GM12878 (cell line): ENCODE measurements around the gene TMEM266. TPM values are rescaled to one million over a fixed set of nuclear protein-coding genes. Genes with fewer than 3 reads are reported as not detected.

Experiments used
- ATAC-seq: fragments of 200-7000 bp; cut with Tn5 transposase; 3 replicates; pipeline ENCODE4 v1.9.1; 2020; ENCODE audit warnings: mild to moderate bottlenecking, moderate library complexity
- BruUV-seq: library from RNA; stranded (reverse); fragments of 400-500 nt; replicated peaks from 2 replicates; lab custom pipeline; 2021; lab: Mats Ljungman, UMichigan
- CTCF ChIA-PET: fragments of 300-600 bp; sonication (Branson Sonifier 250); formaldehyde crosslinking; extraction: SDS; loops from one replicate; lab custom pipeline; 2021; ENCODE audit warnings: inconsistent platforms; lab: Yijun Ruan, JAX
- POLR2A ChIA-PET: fragments of 350-600 bp; formaldehyde crosslinking; extraction: SDS; loops from one replicate; lab custom pipeline; 2021; ENCODE audit warnings: inconsistent platforms; lab: Charles Lee
- RAD21 ChIA-PET: fragments of 300-600 bp; sonication (Branson Sonifier 250); formaldehyde crosslinking; loops from one replicate; lab custom pipeline; 2023; ENCODE audit warnings: antibody characterized with exemption; ENCODE audit not compliant: unreplicated experiment; lab: Charles Lee
- SMC1A ChIA-PET: fragments of 300-600 bp; sonication (Branson Sonifier 250); formaldehyde crosslinking; loops from one replicate; lab custom pipeline; 2023; ENCODE audit not compliant: unreplicated experiment, uncharacterized antibody; lab: Charles Lee
- DNase-seq: peaks from one replicate; pipeline ENCODE4 v3.0.0-alpha.2; 2011; ENCODE audit warnings: low read depth, low spot score
- FAIRE-seq: peaks from 3 replicates; lab custom pipeline; 2011; peaks lifted over from hg19 to GRCh38; lab: Jason Lieb, UNC
- H2AFZ ChIP-seq: 2 replicates; pipeline ENCODE4 v1.6.0; 2011; ENCODE audit warnings: low read depth, low read length, control low read depth; ENCODE audit not compliant: control insufficient read depth
- H3K27ac ChIP-seq: 2 replicates; pipeline ENCODE4 v1.5.1; 2011; ENCODE audit warnings: control low read depth; ENCODE audit not compliant: control insufficient read depth, insufficient read depth
- H3K27me3 ChIP-seq, 2 experiments: replicated peaks in 1 of 2; 2 replicates each; pipeline versions ENCODE4 v1.6.0 to v1.6.1; 2011; ENCODE audit warnings: low read length in 1 of 2; ENCODE audit not compliant: control insufficient read depth in 2 of 2, insufficient read depth in 2 of 2
- H3K36me3 ChIP-seq, 2 experiments: 2 replicates each; pipeline ENCODE4 v1.5.1; 2011; ENCODE audit warnings: low read length in 1 of 2; ENCODE audit not compliant: control insufficient read depth in 2 of 2, insufficient read depth in 2 of 2
- H3K4me1 ChIP-seq: 2 replicates; pipeline ENCODE4 v1.6.1; 2011; ENCODE audit warnings: mild to moderate bottlenecking, low read length, moderate library complexity, mixed read lengths; ENCODE audit not compliant: control insufficient read depth, insufficient read depth
- H3K4me2 ChIP-seq: 2 replicates; pipeline ENCODE4 v1.6.0; 2011; ENCODE audit warnings: control low read depth; ENCODE audit not compliant: control insufficient read depth, insufficient read depth
- H3K4me3 ChIP-seq: fragments of 200-600 bp; sonication (generic); 2 replicates; pipeline ENCODE4 v1.5.1; 2016
- H3K79me2 ChIP-seq: 2 replicates; pipeline ENCODE4 v1.6.0; 2011; ENCODE audit warnings: low read length; ENCODE audit not compliant: control insufficient read depth, insufficient read depth
- H3K9ac ChIP-seq: 2 replicates; pipeline ENCODE4 v1.8.0; 2011; ENCODE audit warnings: low read length, control low read depth, mixed read lengths; ENCODE audit not compliant: control insufficient read depth, insufficient read depth
- H3K9me3 ChIP-seq: replicated peaks from 3 replicates; pipeline ENCODE4 v1.5.1; 2011; ENCODE audit warnings: mild to moderate bottlenecking, low read length; ENCODE audit not compliant: control insufficient read depth, insufficient read depth
- H4K20me1 ChIP-seq: 2 replicates; pipeline ENCODE4 v1.6.0; 2011; ENCODE audit not compliant: control insufficient read depth, insufficient read depth
- BCL3 ChIP-seq: IDR thresholded peaks from 2 replicates; pipeline ENCODE4 v1.6.1; 2011; ENCODE audit warnings: borderline replicate concordance, low read depth, mild to moderate bottlenecking, moderate library complexity, low read length; ENCODE audit not compliant: insufficient read depth, poor library complexity, severe bottlenecking
- BRCA1 ChIP-seq: IDR thresholded peaks from 2 replicates; pipeline ENCODE4 v1.6.1; 2011; ENCODE audit warnings: low read depth, low read length, improper control_type of control experiment
- CBX5 ChIP-seq: sonication (generic); IDR thresholded peaks from 2 replicates; pipeline ENCODE4 v1.6.1; 2016; ENCODE audit warnings: low read depth, moderate library complexity, mild to moderate bottlenecking, inconsistent platforms
- CHD4 ChIP-seq: fragments of 200-600 bp; sonication (generic); IDR thresholded peaks from 2 replicates; pipeline ENCODE4 v1.6.1; 2016; ENCODE audit warnings: mild to moderate bottlenecking
- CTCF ChIP-seq, 3 experiments: IDR thresholded peaks in 2 of 3; conservative IDR thresholded peaks in 1 of 3; 2 replicates each; pipeline ENCODE4 v1.5.1; 2011; ENCODE audit warnings: low read depth in 3 of 3, low read length in 3 of 3, mild to moderate bottlenecking in 3 of 3, control low read depth in 2 of 3, moderate library complexity in 2 of 3, inconsistent platforms in 1 of 3, mixed read lengths in 1 of 3; ENCODE audit not compliant: control insufficient read depth in 2 of 3, insufficient read depth in 1 of 3; ENCODE audit errors: extremely low read depth in 1 of 3
- EGR1 ChIP-seq, 2 experiments: IDR thresholded peaks; 1 replicate in 1 of 2; 2 replicates in 1 of 2; pipeline ENCODE4 v1.6.1; 2011 to 2012; ENCODE audit warnings: low read depth in 2 of 2, low read length in 2 of 2, borderline replicate concordance in 1 of 2, mild to moderate bottlenecking in 1 of 2, moderate library complexity in 1 of 2
- ESRRA ChIP-seq: IDR thresholded peaks from 2 replicates; pipeline ENCODE4 v1.6.1; 2012; ENCODE audit warnings: mild to moderate bottlenecking, low read length, improper control_type of control experiment
- FOS ChIP-seq: IDR thresholded peaks from 3 replicates; pipeline ENCODE4 v1.6.1; 2011; ENCODE audit warnings: borderline replicate concordance; ENCODE audit not compliant: insufficient read length; ENCODE audit errors: extremely low read depth
- IKZF1 ChIP-seq: fragments of 450-650 bp; conservative IDR thresholded peaks from 2 replicates; pipeline ENCODE4 v1.6.1; 2017; ENCODE audit warnings: antibody characterized with exemption, mild to moderate bottlenecking
- MTA2 ChIP-seq: fragments of 450-650 bp; IDR thresholded peaks from 2 replicates; pipeline ENCODE4 v1.6.1; 2016; ENCODE audit warnings: low read depth, mild to moderate bottlenecking, moderate library complexity
- MYB ChIP-seq: fragments of 150-350 bp; IDR thresholded peaks from 2 replicates; pipeline ENCODE4 v1.6.1; 2014; ENCODE audit warnings: mild to moderate bottlenecking, low read depth, low read length, borderline replicate concordance
- NBN ChIP-seq: fragments of 450-650 bp; IDR thresholded peaks from 2 replicates; pipeline ENCODE4 v1.6.1; 2016
- POLR2A ChIP-seq: IDR thresholded peaks from 2 replicates; pipeline ENCODE4 v1.6.1; 2011; ENCODE audit warnings: low read depth, mild to moderate bottlenecking, low read length
- POU2F2 ChIP-seq: IDR thresholded peaks from 3 replicates; pipeline ENCODE4 v1.6.1; 2011; ENCODE audit warnings: low read depth, mild to moderate bottlenecking, low read length, borderline replicate concordance
- RAD21 ChIP-seq: IDR thresholded peaks from 2 replicates; pipeline ENCODE4 v1.6.1; 2011; ENCODE audit warnings: mild to moderate bottlenecking, low read depth, low read length, moderate library complexity; ENCODE audit not compliant: insufficient read depth
- RB1 ChIP-seq: fragments of 450-650 bp; formaldehyde crosslinking; IDR thresholded peaks from 2 replicates; pipeline ENCODE4 v1.6.1; 2017; ENCODE audit warnings: mild to moderate bottlenecking, borderline replicate concordance
- SMARCA5 ChIP-seq: fragments of 450-650 bp; IDR thresholded peaks from 2 replicates; pipeline ENCODE4 v1.6.1; 2017; ENCODE audit warnings: mild to moderate bottlenecking
- SMC3 ChIP-seq: IDR thresholded peaks from 2 replicates; pipeline ENCODE4 v1.6.1; 2011; ENCODE audit warnings: low read length, improper control_type of control experiment, borderline replicate concordance
- TARDBP ChIP-seq: IDR thresholded peaks from 2 replicates; pipeline ENCODE4 v1.6.1; 2016; ENCODE audit warnings: borderline replicate concordance
- TCF12 ChIP-seq: IDR thresholded peaks from 2 replicates; pipeline ENCODE4 v1.6.1; 2011; ENCODE audit warnings: low read depth, mild to moderate bottlenecking, low read length
- TCF3 ChIP-seq: IDR thresholded peaks from 2 replicates; pipeline ENCODE4 v1.6.1; 2012; ENCODE audit warnings: low read depth, mild to moderate bottlenecking, low read length, borderline replicate concordance; ENCODE audit not compliant: insufficient read depth
- YY1 ChIP-seq: IDR thresholded peaks from 2 replicates; pipeline ENCODE4 v1.6.1; 2011; ENCODE audit warnings: low read depth, mild to moderate bottlenecking, low read length
- ZZZ3 ChIP-seq: IDR thresholded peaks from 2 replicates; pipeline ENCODE4 v1.6.1; 2011; ENCODE audit warnings: low read depth; ENCODE audit not compliant: control insufficient read depth, insufficient read length
- WGBS: methylation state at CpG from one replicate; pipeline ENCODE4 v1.1.6; 2016; ENCODE audit warnings: low lambda C conversion rate; ENCODE audit not compliant: insufficient replicate concordance, insufficient coverage; ENCODE audit errors: missing lambda C conversion rate; 5-methylcytosine and 5-hydroxymethylcytosine counted together
- in situ Hi-C: fragments of 300-500 bp; cut with MboI; formaldehyde crosslinking; loops from 9 replicates; pipeline ENCODE4 v1.14.3; 2018; ENCODE audit warnings: mixed read lengths
- intact Hi-C: fragments of 100-400 bp; cut with micrococcal nuclease; formaldehyde crosslinking; loops from one replicate; pipeline ENCODE4 v1.14.2; 2022; ENCODE audit not compliant: unreplicated experiment
- polyA plus RNA-seq, 11 experiments: library from polyadenylated mRNA; depleted of rRNA in 4 of 11; unstranded in 6 of 11; stranded (reverse) in 5 of 11; fragments of >200 nt; fragmentation: Nextera tagmentation in 4 of 11; fragmentation: Illumina TruSeq in 1 of 11; extraction: Ambion mirVana in 4 of 11; extraction: Trizol in 1 of 11; gene quantifications; 1 replicate in 1 of 11; 2 replicates in 10 of 11; pipeline versions ENCODE4 v1.2.1 to v1.2.3, GENCODE V29; 2011 to 2016; ENCODE audit warnings: inconsistent platforms in 2 of 11, missing spikeins in 2 of 11, low read depth in 1 of 11
- total RNA-seq, 4 experiments: library from RNA; depleted of rRNA in 3 of 4; stranded (reverse); fragments of >200 nt in 3 of 4; fragmentation: Illumina TruSeq in 1 of 4; extraction: Trizol in 1 of 4; gene quantifications; 2 replicates each; pipeline versions ENCODE4 v1.2.1 to v1.2.3, GENCODE V29; 2013 to 2021

TMEM266 gene
- total and polyA plus RNA-seq, 10 of the 15 experiments (the other 5 are each of a cell fraction or from before 2014, with no cell fraction given), result 0.11 to 0.70 (median 0.39) TPM

GRCh38 chr15:76147906-76148570 is 88.3 kb downstream of the TMEM266 start:
- no TSS peak for BruUV-seq
- intact Hi-C loops, result no loop called here
- POLR2A ChIA-PET, result no interaction called here
- Histone ChIP-seq H2AFZ (no peak overlapping the region), H3K4me1 (peaks cover 20% of the 10 kb centered on the region), H3K79me2 (no peaks in the 10 kb centered on the region), H3K36me3 (no peaks in the 10 kb centered on the region), H3K9ac (no peak overlapping the region), H3K27ac (no peak overlapping the region), H3K27me3 (peaks cover 0 to 2% of the 10 kb centered on the region in 2 experiments; a peak in 1 of 4 replicates), H3K4me3 (no peak overlapping the region), H4K20me1 (no peaks in the 10 kb centered on the region; the same call in 1 of the 2 replicates), H3K9me3 (no peaks in the 10 kb centered on the region), H3K4me2 (peak overlapping the region; percentile 41; the same call in 1 of the 2 replicates)
- in situ Hi-C loops, result no loop called here
- RAD21 ChIA-PET, result interaction anchor here (0.8 kb wide), 1 partner anchor 91 kb away, joined by 3 read pairs; no protein-coding TSS in a partner anchor
- CTCF ChIA-PET, result interaction anchor here (0.7 to 7.1 kb wide), 11 partner anchors 8 to 719 kb away, joined by 3 to 127 read pairs (median 3); partner anchors contain the start of gene TMEM266
- peak; percentile 64 for ATAC-seq
- SMC1A ChIA-PET, result interaction anchor here (1.3 kb wide), 1 partner anchor 89 kb away, joined by 6 read pairs; no protein-coding TSS in a partner anchor
- no peak for DNase-seq
- 11% methylated on average over 21 of the region's 21 CpGs for WGBS
- FAIRE-seq, result peak; percentile 27
- TF ChIP-seq RAD21, result peak; percentile 70
- TF ChIP-seq CBX5, result no peak
- no peak for TF ChIP-seq BRCA1
- no peak for TF ChIP-seq BCL3
- peak; percentile 66 for TF ChIP-seq TCF12
- TF ChIP-seq SMC3, result peak; percentile 33; the same call in 1 of the 2 replicates
- TF ChIP-seq NBN, result no peak
- no peak for TF ChIP-seq TARDBP
- no peak for TF ChIP-seq MYB
- TF ChIP-seq IKZF1, result no peak
- no peak for TF ChIP-seq FOS
- peak; percentile 37; the same call in 1 of the 2 replicates for TF ChIP-seq YY1
- no peak for TF ChIP-seq ESRRA
- TF ChIP-seq RB1, result no peak
- no peak for TF ChIP-seq POLR2A
- TF ChIP-seq ZZZ3, result no peak
- TF ChIP-seq TCF3, result peak; percentile 84
- TF ChIP-seq CHD4, result no peak
- no peak for TF ChIP-seq EGR1 (IDR thresholded peaks at IDR 0.05; ENCODE audit: borderline replicate concordance in 1 of 2, low read depth in 2 of 2, low read length in 2 of 2)
- TF ChIP-seq SMARCA5, result no peak
- no peak for TF ChIP-seq POU2F2
- peak; percentile 88 to 100 (median 99) for TF ChIP-seq CTCF (IDR thresholded peaks at IDR 0.05 in 2 of 3, conservative IDR thresholded peaks at IDR 0.05 in 1 of 3; ENCODE audit: control insufficient read depth in 2 of 3, extremely low read depth in 1 of 3, insufficient read depth in 1 of 3, low read depth in 3 of 3, low read length in 3 of 3)
- TF ChIP-seq MTA2, result no peak
